ENCODE results near the gene ZFAND3. TPM values are rescaled to one million over a fixed set of nuclear protein-coding genes. Genes with fewer than 3 reads are reported as not detected.
A peak's percentile ranks its signal among the peaks of the same experiment; 100 is the strongest.

Gene ZFAND3
- total and polyA plus RNA-seq, 2 donors (not counting 1 experiment from before 2014, with no cell fraction given) = 21.5 to 40.8 TPM

DNA sequence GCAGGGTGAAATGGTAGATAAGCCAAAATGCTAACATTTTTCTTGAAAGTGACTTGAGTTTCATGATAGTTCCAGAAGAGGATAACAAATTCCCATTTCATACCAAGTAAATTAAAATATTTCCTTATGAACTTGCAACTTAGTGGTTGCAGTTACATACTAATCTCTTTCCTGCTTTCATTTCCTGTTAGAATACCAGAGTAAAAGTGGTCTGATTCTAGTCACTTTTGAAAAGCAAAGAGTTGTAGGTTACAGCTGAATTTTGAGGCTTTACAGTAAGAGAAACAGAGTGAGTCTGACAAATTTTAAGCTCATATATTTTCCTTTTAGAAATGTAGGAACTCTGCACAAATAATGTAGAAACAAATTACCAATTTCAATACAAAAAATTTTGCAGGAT is 117.4 kb downstream of the ZFAND3 start:
- H3K4me2 ChIP-seq (ENCODE audit: extremely low read depth, insufficient read depth, low read length) = no peak overlapping the region
- peaks cover 19% of the 10 kb centered on the region for H3K79me2 ChIP-seq (ENCODE audit: control insufficient read depth, insufficient read depth, low read length)
- peak in 1 of 2 donors; percentile 8 for DNase-seq (ENCODE audit: low read depth in 2 of 2)
- peaks cover 2% of the 10 kb centered on the region for H4K20me1 ChIP-seq (ENCODE audit: control insufficient read depth, extremely low read depth, insufficient read depth, low read length)
- H3K36me3 ChIP-seq (ENCODE audit: control insufficient read depth, insufficient read depth, low read length) = no peaks in the 10 kb centered on the region
- no peak overlapping the region for H3K27ac ChIP-seq (ENCODE audit: insufficient read depth, low read length)
- no peak overlapping the region for H2AFZ ChIP-seq (ENCODE audit: low read length)
- H3K27me3 ChIP-seq (ENCODE audit: control insufficient read depth, insufficient read depth, low read length) = no peaks in the 10 kb centered on the region
- no peaks in the 10 kb centered on the region for H3K4me1 ChIP-seq (ENCODE audit: control insufficient read depth, extremely low read depth, insufficient read depth, low read length)
- H3K9me3 ChIP-seq (ENCODE audit: control insufficient read depth, insufficient read depth, low read depth, low read length) = no peaks in the 10 kb centered on the region
- no peak for TF ChIP-seq EZH2 (IDR thresholded peaks at IDR 0.05; ENCODE audit: low read length, missing control alignments)
- TF ChIP-seq, protein P1, sequence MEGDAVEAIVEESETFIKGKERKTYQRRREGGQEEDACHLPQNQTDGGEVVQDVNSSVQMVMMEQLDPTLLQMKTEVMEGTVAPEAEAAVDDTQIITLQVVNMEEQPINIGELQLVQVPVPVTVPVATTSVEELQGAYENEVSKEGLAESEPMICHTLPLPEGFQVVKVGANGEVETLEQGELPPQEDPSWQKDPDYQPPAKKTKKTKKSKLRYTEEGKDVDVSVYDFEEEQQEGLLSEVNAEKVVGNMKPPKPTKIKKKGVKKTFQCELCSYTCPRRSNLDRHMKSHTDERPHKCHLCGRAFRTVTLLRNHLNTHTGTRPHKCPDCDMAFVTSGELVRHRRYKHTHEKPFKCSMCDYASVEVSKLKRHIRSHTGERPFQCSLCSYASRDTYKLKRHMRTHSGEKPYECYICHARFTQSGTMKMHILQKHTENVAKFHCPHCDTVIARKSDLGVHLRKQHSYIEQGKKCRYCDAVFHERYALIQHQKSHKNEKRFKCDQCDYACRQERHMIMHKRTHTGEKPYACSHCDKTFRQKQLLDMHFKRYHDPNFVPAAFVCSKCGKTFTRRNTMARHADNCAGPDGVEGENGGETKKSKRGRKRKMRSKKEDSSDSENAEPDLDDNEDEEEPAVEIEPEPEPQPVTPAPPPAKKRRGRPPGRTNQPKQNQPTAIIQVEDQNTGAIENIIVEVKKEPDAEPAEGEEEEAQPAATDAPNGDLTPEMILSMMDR (conservative IDR thresholded peaks at IDR 0.05 in 1 of 2, IDR thresholded peaks at IDR 0.05 in 1 of 2; ENCODE audit: low read depth in 1 of 2, low read length in 2 of 2) = no peak
- H3K4me3 ChIP-seq (replicated peaks in 1 of 4; ENCODE audit: control extremely low read depth in 1 of 4, insufficient read depth in 1 of 4, low read depth in 3 of 4, low read length in 4 of 4) = no peak overlapping the region
- no peak overlapping the region for H3K9ac ChIP-seq (ENCODE audit: insufficient read depth, low read length)

DNA sequence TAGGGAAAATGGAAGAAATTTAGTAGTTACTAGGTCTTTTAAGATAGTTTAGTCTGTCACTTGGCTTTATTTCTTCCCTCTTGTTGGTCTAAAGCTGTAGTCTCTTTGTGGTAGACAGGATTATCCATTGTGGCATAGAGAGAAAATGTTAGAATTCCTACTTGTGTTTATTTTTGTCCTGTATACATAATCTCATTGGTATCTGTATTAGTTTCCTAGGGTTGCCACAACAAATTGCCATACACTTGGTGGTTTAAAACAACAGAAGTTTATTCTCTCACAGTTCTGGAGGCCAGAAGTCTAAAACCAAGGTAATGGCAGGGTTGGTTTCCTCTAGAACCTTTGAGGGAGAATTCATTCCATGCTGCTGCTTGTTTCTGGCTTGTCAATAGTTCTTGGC is 119.4 kb downstream of the ZFAND3 start:
- H3K79me2 ChIP-seq (ENCODE audit: control insufficient read depth, insufficient read depth, low read length) = peaks cover 19% of the 10 kb centered on the region
- H3K27me3 ChIP-seq (ENCODE audit: control insufficient read depth, insufficient read depth, low read length) = no peaks in the 10 kb centered on the region
- no peak overlapping the region for H3K4me2 ChIP-seq (ENCODE audit: extremely low read depth, insufficient read depth, low read length)
- H3K4me1 ChIP-seq (ENCODE audit: control insufficient read depth, extremely low read depth, insufficient read depth, low read length) = no peaks in the 10 kb centered on the region
- TF ChIP-seq, protein P1 (conservative IDR thresholded peaks at IDR 0.05 in 1 of 2, IDR thresholded peaks at IDR 0.05 in 1 of 2; ENCODE audit: low read depth in 1 of 2, low read length in 2 of 2) = no peak
- no peak for TF ChIP-seq EZH2 (IDR thresholded peaks at IDR 0.05; ENCODE audit: low read length, missing control alignments)
- no peak overlapping the region for H3K27ac ChIP-seq (ENCODE audit: insufficient read depth, low read length)
- peaks cover 5% of the 10 kb centered on the region for H4K20me1 ChIP-seq (ENCODE audit: control insufficient read depth, extremely low read depth, insufficient read depth, low read length)
- H3K36me3 ChIP-seq (ENCODE audit: control insufficient read depth, insufficient read depth, low read length) = no peaks in the 10 kb centered on the region
- H3K4me3 ChIP-seq (replicated peaks in 1 of 4; ENCODE audit: control extremely low read depth in 1 of 4, insufficient read depth in 1 of 4, low read depth in 3 of 4, low read length in 4 of 4) = no peak overlapping the region
- H3K9ac ChIP-seq (ENCODE audit: insufficient read depth, low read length) = no peak overlapping the region
- no peak overlapping the region for H2AFZ ChIP-seq (ENCODE audit: low read length)
- peak; percentile 13 to 31 for DNase-seq (ENCODE audit: low read depth in 2 of 2)
- H3K9me3 ChIP-seq (ENCODE audit: control insufficient read depth, insufficient read depth, low read depth, low read length) = no peaks in the 10 kb centered on the region

DNA sequence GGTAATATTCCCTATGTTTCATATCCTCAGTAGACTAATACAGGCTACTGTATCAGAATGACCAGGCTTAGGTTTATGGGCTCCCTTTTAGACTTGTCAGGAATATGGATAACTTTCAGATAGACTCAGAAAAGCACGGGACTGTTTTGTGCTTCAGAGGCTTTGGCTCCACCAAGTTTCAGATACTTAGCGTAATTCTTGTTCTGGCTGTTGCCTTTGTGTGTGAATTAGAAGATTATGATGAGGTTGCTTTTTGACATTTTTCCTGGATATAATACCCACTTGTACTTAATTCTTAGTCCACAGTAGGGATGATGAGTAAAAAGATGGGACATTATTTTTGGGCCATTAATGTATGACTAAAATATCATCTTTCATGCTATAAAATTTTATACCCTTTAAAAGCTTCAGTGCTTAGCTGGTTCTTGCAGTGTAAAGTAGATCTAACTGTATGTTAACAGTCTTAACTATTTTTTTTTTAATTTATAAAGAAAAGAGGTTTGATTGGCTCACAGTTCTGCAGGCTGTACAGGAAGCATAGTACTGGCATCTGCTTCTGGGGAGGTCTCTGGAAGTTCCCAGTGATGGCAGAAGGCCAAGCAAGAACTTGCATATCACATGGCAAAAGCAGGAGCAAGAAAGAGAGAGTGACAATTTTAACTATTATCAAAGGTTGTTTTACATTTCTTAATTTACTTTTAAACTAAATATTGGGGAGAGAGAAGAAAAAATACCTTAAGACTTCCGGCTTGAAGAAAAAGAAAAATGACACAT is 120.7 kb downstream of the ZFAND3 start:
- H3K36me3 ChIP-seq (ENCODE audit: control insufficient read depth, insufficient read depth, low read length) = no peaks in the 10 kb centered on the region
- H3K9me3 ChIP-seq (ENCODE audit: control insufficient read depth, insufficient read depth, low read depth, low read length) = no peaks in the 10 kb centered on the region
- peaks cover 5% of the 10 kb centered on the region for H4K20me1 ChIP-seq (ENCODE audit: control insufficient read depth, extremely low read depth, insufficient read depth, low read length)
- H3K79me2 ChIP-seq (ENCODE audit: control insufficient read depth, insufficient read depth, low read length) = peaks cover 27% of the 10 kb centered on the region
- no peaks in the 10 kb centered on the region for H3K27me3 ChIP-seq (ENCODE audit: control insufficient read depth, insufficient read depth, low read length)
- peak; percentile 60 to 70 for DNase-seq (ENCODE audit: low read depth in 2 of 2)
- no peak overlapping the region for H2AFZ ChIP-seq (ENCODE audit: low read length)
- no peak overlapping the region for H3K4me3 ChIP-seq (replicated peaks in 1 of 4; ENCODE audit: control extremely low read depth in 1 of 4, insufficient read depth in 1 of 4, low read depth in 3 of 4, low read length in 4 of 4)
- TF ChIP-seq, protein P1 (conservative IDR thresholded peaks at IDR 0.05 in 1 of 2, IDR thresholded peaks at IDR 0.05 in 1 of 2; ENCODE audit: low read depth in 1 of 2, low read length in 2 of 2) = no peak
- no peak for TF ChIP-seq EZH2 (IDR thresholded peaks at IDR 0.05; ENCODE audit: low read length, missing control alignments)
- no peaks in the 10 kb centered on the region for H3K4me1 ChIP-seq (ENCODE audit: control insufficient read depth, extremely low read depth, insufficient read depth, low read length)
- no peak overlapping the region for H3K9ac ChIP-seq (ENCODE audit: insufficient read depth, low read length)
- H3K4me2 ChIP-seq (ENCODE audit: extremely low read depth, insufficient read depth, low read length) = no peak overlapping the region
- no peak overlapping the region for H3K27ac ChIP-seq (ENCODE audit: insufficient read depth, low read length)

Data from fibroblast of lung (primary cell).